HG02678 (cell line): Measurements from ENCODE around the gene MTERF4.

Source experiments
- ATAC-seq: cut with Tn5 transposase; IDR thresholded peaks from one replicate; pipeline ENCODE4 v1.9.1; 2021; ENCODE audit warnings: mild to moderate bottlenecking, moderate library complexity; ENCODE audit not compliant: unreplicated experiment

The MTERF4 gene

DNA sequence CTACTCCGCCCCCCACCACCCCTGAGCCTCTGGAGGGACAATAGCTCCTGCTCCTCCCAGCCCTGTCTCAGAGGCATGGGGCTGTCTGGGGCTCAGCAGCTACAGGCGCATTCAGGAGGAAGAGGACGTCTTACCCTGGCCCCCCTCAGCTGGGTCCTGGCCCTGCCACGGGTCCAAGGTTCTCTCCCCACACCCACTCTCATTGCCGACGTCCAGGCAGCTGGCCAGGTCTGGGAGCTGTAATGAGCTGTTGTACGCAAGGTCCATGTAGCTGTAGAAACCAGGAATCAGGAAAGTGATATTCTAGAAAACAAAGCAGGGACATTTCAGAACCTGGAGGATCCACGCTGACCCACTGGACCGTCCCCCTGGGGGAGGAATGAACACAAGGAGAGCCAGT lies 33.6 kb upstream of the MTERF4 start:
- no peak for ATAC-seq

DNA sequence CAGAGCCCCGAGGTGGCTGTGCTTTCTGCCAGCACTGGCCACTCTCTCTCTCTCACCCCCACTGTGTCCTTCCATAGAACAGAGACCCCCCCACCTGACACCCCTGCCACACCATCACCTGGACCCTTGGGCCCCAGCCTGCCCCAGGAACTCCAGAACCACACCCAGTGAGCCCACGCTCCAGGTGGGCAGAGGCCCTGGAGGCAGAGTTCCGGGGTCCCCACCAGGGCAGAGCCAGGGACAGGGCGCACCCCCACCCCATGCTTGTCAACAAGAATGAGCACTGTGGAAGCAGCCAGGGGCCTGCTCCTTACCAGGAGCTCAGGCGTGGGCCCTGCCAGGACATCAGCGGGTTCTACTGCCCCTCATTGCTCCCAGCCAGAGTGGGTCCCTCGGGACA lies 32.6 kb upstream of the MTERF4 start:
- ATAC-seq = no peak

DNA sequence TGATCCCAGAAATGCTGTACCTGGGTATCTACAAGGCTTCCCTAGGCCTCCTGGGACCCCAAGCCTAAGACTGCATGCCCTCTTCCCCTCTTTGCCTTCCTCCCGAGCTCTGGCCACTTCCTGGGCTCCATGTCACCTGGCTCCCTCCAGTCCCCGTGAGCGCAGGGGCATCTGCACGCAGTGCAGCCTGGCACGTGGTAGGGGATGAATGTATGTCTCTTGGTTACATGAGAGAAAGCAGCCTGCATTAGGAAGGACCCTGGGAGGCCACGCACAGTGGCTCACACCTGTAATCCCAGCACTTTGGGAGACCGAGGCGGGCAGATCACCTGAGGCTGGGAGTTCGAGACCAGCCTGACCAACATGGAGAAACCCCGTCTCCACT lies 31.3 kb upstream of the MTERF4 start:
- ATAC-seq = no peak

DNA sequence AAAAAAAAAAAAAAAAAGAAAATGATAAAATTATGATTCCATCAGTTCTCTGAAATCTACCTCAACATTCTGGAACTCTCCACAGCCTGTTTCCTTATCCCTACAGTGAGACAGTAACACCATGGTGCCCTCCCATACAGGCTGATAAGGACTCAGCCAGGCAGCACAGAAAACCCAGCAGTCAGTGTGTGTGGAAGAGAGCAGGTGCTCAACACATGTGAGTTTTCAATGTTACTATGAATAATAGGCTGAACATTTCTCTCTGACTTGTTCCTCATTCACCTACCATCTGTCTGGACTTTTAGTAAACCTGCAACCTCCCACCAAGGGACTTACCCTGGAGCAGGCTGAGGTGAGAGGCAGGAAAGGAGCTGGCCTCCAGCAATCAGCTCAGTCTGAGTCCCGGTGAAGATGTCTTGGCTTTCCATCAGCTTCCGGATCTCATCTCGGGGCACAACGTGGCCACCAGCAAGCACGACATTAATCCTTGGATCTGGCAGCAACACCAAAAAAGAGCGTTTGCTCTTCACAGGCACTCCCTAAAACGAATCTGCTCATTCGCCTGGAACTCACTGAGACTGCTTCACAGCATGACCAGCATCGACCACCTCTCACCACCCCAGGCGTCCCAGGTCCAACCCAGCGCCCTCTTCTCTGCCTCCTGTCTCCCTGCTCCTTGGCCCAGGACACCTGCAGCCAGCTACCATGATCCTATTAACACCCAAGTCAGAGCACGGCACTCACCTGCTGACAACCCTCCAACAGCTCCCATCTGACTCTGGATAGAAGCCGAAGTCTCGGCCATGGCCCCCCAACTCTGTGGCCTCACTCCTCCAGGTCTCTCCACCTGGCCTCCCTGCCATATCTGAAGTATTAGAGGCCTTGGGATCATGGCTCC lies 30.7 kb upstream of the MTERF4 start:
- no peak for ATAC-seq

DNA sequence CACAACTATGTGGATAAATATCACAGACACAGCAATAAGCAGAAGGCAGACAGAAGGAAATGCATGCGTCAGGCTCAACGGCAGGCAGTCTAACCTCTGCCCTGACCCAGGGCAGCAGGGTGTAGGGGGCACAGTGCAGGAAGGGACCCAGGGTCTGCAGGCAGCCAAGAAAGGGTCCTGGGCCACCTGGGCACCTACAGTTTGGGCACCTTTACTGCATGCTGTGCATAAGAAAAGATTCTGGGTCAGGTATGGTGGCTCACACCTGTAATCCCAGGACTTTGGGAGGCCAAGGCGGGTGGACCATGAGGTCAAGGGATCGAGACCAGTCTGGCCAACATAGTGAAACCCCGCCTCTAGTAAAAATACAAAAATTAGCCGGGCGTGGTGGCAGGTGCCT lies 29.4 kb upstream of the MTERF4 start:
- ATAC-seq = no peak

DNA sequence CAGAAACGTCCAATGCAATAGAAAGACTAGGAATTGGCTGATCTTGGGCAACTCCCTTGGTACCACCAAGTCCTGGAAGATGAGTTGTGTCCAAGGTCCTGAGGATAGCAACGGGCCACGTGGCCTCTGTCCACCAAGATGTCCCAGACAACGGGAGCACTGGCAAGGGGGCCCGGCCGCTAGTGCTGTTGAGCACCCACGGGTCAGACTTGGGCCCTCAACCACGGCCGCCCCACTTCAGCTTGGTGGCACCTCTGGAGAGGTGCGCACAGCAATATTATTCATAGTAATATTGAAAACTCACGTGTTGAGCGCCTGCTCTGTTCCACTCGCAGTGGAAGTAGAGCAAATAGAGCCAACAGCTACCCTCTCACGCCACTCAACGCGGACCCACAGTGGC lies 28.2 kb upstream of the MTERF4 start:
- ATAC-seq = no peak

DNA sequence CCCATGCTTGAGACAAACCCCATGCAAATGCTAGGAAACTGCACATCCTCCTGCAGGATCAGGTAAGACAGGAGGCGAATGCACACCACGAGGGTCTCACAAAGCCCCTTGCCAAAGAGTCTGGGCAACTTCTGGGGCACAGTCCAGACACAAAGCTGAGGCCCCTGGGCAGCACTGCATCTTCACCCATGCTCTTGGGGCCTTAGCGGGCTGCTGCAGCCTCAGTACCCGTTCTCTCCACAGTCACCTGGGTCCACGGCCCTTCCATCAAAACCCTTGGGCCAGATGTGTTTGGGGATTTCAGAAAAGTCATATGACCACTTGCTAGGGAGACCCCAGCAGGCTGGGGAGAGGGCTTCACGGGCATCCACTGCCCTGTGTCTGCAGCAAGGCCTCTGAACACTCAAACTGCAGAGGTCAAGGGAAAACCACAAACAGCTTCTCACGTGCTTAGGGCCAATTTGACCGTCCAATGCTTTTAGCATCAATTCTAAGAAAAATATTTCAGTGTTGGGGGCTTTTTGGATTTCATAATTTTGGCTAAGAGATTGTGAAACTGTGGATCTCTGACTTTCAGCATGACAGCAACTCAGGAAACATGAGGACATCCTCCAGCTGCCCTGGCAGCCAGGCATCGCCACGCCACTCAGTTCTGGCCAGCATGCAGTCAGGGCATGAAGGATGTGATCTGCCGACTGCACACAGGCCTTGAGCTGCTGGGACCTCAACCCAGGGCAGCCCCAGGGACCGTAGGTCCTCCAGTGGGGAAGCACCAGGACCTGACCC lies 27.2 kb upstream of the MTERF4 start:
- ATAC-seq = no peak

DNA sequence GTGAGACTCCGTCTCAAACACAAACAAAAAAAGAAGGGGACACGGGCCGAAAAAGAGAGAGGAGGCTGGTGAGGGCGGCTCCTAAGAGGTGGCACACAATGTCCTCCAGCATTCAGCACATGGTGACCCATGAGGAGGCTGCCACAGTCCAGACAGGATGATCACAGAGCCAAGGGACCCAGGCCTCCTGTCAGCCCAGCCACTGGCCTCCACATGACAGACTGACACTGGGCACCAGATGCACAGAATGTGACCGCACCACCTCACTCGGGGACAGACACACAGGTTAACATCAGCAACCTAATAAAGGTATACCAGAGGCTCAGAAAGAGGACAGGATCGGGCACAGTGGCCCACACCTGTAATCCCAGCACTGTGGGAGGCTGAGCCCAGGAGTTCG lies 26.2 kb upstream of the MTERF4 start:
- no peak for ATAC-seq

DNA sequence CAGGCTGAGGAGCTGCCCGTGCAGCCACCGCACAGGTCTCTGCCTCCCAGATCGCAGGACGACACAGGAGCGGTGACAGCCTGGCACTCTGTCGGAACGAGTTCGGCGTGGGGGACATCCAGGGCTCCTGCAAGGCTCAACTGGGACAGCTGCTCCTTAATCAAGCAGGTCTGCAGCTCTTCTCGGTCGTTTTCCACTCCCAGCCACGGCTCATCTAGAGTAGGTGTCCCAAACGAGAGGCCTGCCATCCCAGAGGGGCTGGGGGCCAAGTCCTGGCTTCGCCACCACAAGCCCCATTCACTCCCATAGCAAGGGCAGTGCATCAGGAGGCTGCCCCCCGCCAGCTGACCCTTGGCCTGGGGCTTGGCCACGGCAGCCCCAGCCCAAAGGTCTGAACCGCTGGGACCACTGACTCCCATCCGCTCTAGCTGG lies 24.7 kb upstream of the MTERF4 start:
- ATAC-seq = no peak

DNA sequence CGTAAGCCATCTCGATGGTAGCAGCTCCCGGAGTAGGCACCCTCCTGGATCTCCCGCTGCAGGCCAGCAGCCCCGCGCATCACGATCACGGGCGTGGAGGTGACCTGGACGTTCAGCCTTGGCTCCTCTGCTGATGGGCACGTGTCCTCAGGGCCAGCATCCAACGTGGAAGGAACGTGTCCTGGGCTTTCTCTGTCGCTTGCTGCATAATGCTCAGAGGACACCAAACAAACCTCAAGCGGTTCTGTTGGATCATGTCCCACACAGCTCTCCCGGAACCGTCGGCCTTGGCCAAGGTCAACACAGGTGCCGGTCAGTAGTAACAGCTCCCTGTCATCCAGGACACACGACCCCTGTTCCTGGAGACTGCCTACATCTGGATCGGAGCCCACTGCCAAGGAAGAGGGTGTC lies 24.1 kb upstream of the MTERF4 start:
- ATAC-seq = no peak

DNA sequence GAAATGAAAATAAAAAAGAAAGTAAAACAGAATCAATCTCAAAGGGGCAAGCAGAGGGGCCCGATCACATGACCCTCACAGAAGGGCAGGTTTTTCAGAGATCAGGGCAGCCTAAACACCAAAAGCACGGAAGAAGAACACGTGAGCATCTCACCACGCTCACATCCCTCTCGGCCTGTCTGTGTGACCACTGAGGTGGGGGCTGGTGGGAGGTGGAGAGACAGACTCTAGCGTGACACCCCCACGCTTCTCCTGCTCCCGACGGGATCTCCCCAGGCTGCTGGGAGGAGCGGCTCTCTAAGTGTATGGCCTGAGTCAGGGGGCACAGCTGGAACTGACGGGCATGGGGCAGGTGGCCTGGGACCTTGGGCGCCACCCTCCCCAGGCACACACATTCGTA lies 23.5 kb upstream of the MTERF4 start:
- ATAC-seq = no peak

DNA sequence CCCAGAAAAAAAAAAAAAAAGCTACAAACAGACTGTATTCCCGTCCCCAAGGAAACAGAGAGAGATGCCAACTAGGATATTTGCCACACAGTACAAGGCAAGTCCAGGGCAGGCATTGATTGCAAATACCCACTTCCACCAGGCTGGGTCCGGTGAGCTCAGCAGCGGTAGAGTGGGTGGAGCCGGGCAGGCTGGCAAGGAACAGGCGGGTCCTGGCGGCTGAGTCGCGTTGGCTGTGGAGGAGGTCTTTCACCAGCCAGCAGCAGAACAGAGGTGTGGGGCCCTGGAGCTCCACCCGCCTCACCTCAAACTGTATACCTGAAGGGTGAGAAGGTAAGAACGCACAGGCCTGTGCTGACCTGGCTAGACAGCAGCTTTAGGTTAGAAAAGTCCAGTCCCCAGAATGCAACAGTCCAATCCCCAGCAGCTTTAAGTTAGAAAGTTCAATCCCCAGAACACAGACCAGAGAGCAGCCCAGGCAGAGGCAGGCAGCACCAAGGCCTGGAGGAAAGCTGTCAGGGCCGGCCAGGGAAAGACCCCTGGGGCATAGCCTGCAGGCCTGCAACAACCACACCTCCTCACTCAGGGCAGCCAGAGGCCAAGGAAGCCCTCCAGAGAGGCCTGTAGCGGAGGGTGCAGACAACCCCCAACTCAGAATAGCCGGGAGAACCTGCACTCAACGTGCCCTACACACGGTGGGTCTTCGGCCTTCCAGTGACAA lies 21.9 kb upstream of the MTERF4 start:
- no peak for ATAC-seq

DNA sequence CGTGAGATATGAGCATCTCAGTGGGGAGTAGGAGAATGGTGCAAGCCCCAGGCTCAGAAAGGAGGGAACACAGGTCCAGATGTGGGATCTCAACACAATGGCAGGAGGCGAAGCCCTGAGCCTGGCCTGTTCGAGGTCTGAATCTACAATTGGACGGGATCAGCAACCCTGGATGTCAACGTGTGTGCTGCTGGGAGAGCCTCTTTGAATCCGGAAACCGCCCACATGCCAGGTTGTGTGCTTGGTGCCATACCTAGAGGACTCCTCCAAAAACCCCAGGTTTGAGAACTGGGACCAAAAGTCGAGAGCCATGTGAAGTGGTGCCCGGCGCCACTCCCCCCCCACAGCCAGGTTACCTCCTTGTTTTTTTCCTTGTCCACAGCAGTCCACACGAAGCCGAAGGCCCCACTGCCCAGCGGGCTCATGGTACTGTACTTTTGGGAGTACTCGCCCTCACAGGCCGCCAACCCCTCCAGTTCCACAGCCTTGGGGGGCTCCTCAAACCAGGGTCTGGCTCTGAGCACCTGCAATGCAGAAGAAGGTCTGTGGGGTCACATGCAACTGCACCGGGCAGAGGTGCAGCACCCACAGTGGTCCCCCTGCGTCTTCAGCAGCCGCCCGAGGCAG lies 20.4 kb upstream of the MTERF4 start:
- ATAC-seq = no peak

DNA sequence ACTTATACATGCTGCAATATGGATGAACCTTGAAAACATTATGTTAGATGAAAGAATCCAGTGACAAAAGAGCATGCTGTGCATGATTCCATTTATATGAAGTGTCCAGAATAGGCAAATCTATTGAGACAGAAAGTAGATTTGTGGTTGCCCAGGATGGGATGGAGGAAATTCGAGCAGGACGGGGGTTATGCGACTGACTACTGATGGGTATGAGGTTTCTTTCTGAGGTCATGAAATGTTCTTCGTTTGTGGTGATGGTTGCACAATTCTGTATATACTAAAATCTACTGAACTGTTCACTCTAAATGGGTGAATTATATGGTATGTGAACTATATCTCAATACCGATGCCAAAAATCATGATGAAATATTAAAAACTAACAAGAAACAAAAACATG lies 18.9 kb upstream of the MTERF4 start:
- ATAC-seq = no peak

DNA sequence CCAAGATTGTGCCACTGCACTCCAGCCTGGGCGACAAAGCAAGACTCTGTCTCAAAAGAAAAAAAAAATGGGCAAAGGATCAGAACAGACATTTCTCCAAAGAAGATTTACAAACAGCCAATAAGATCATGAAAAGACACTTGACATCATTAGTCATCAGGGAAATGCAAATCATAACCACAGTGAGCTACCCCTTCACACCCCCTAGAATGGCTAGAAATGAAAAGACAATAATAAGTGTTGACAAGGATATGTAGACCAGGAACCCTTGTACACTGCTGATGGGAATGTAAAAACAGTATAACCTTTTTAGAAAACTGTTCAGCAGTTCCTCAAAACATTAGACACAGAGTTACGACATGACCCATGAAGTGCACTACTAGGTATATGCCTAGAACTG lies 18.4 kb upstream of the MTERF4 start:
- ATAC-seq = no peak

DNA sequence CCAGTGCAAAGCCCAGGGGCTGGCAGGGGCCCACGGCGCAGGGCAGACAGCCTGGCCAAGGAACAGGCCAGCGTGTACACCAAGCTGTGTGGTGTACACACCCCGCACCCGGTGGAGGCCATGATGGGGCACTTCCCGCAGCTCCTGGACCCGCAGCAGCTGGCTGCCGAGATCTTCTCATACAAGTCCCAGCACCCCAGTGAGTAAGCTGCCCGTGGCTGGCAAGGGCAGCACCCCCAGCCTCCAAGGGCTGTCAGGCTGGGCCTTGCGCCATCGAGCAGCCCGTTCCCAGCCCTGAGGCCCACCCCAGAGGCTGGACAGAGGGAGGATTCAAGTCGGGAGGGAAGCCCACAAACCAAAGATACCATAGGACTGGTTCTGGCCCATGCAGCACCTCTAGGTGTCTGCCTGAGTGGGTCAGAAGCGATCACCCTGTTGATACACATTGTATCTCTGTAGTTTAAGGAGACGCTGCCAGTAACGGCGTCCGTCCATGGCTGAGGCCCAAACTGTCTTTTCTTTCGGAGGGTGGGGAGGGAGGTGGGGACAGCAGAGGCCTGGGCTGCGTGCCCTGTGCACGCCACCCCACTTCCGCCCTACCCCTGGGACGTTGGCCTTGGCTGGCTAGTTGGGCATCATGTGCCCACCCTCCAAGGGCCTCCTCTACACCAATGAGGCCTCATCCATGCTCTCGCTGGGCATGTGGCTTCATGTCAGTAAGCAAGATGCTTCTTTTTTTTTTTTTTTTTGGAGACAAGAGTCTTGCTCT lies 16.8 kb upstream of the MTERF4 start:
- no peak for ATAC-seq

DNA sequence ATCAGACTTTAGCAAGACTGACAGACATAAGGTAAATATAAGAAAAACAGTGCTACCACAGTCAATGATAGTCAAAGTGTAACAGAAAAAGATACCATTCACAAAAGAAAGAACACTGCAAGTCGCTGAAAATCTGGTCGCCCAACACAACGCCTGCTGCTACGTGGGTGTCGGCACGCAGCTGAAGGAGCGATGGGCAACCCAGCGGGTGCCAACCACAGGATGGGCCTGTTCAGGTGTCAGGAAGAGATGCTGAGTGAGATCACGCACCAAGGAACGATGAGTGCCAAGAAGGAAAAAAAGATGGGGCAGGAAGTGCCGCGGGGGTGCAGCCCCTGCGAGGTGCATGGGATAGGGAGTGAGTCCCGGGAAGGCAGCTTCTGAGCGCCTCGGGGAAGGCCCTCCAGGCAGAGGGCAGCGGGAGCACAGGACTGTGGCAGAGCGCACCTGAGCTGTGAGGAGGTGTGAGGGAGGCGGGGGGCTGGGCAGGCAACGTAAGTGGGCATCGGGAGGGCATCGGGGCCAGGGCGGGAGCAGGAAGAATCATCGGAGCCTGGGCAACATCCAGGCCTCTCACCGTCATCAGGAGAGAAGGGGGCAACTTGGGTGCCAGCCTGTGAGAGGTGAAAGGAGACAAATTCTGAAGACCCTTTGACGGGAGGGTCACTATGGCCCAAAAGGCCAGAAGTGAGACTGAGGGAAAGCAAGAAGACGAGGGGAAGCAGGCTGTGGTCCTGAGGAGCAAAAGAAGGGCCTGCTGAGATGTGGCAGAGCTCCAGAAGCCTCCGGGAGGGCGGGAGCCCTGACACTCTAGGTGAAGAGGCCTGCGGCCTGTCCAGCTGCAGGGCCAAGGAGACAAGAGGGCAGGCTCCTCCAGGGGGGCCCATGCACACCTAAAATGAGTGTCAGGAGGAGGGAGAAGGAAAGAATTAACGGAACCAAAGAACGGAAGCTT lies 14.8 kb upstream of the MTERF4 start:
- ATAC-seq = no peak

DNA sequence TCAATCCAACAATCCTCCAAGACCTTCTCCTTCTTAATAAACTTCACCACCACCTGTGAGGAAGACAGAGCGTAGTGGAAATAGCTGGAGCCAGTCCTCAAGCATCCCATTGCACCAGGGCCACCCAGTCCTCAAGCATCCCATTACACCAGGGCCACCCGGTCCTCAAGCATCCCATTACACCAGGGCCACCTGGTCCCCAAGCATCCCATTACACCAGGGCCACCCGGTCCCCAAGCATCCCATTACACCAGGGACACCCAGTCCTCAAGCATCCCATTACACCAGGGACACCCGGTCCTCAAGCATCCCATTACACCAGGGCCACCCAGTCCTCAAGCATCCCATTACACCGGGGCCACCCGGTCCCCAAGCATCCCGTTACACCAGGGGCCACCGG lies 13.3 kb upstream of the MTERF4 start:
- no peak for ATAC-seq

DNA sequence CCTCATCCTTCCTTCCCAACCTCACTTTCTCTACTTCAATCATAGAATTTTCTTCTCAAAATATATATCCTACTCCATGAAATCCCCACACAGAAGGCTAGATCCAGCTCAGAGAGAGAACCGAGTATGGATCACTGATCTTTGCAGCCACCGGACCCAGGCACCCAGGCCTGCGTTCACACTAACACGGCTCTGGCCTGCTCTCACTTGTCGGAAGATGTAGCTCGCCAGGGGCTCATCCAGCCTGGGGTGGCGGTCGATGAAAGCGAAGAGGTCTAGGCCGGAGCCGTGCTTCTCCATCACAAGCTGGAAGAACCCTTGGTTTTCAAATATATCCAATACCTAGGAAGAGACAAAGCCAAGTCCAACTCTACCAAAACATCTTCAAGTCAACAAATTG lies 12.7 kb upstream of the MTERF4 start:
- ATAC-seq = no peak
